Measurements from ENCODE around the gene FAR2.

The FAR2 gene

GRCh38 chr12:29110506-29111442 lies 38.3 kb upstream of the FAR2 start:
- H3K27ac ChIP-seq (ENCODE audit: low read depth, low read length), result no peak overlapping the region
- peaks cover 8 to 9% of the 10 kb centered on the region in 2 experiments for H3K4me1 ChIP-seq (ENCODE audit: control insufficient read depth in 1 of 2, insufficient read depth in 2 of 2, low read length in 2 of 2)
- H2BK12ac ChIP-seq (ENCODE audit: low read length), result no peak overlapping the region
- H3K79me2 ChIP-seq (ENCODE audit: control insufficient read depth, insufficient read depth, low read length, poor library complexity), result no peaks in the 10 kb centered on the region
- H3K4me3 ChIP-seq (ENCODE audit: low read depth, low read length), result no peak overlapping the region
- H3K18ac ChIP-seq (ENCODE audit: low read length), result no peak overlapping the region
- WGBS (ENCODE audit: extremely low coverage, insufficient coverage, insufficient read length), result no CpG with 5 or more reads among the region's 5 CpGs
- no peak overlapping the region for H2BK5ac ChIP-seq (ENCODE audit: low read depth, low read length, poor library complexity)
- H3K36me3 ChIP-seq (ENCODE audit: control insufficient read depth in 1 of 2, insufficient read depth in 2 of 2, low read length in 2 of 2), result no peaks in the 10 kb centered on the region
- peaks cover 5% of the 10 kb centered on the region for H3K9me3 ChIP-seq (ENCODE audit: insufficient read depth, low read depth, low read length)
- DNase-seq, result no peak
- H4K91ac ChIP-seq (ENCODE audit: low read depth, low read length), result no peak overlapping the region
- no peak overlapping the region for H3K14ac ChIP-seq (ENCODE audit: low read length)
- no peaks in the 10 kb centered on the region for H3K27me3 ChIP-seq (ENCODE audit: insufficient read depth, low read length)
- peaks cover 4% of the 10 kb centered on the region for H3K79me1 ChIP-seq (ENCODE audit: low read length)
- H4K12ac ChIP-seq (ENCODE audit: low read depth, low read length), result no peak overlapping the region
- H3K9ac ChIP-seq (ENCODE audit: low read length), result no peak overlapping the region
- H2AFZ ChIP-seq (ENCODE audit: insufficient read depth, low read length, poor library complexity), result no peak overlapping the region
- no peak overlapping the region for H2AK5ac ChIP-seq (ENCODE audit: low read length)
- H2BK120ac ChIP-seq (ENCODE audit: insufficient read depth, low read length, poor library complexity), result no peak overlapping the region
- no peak overlapping the region for H3K23ac ChIP-seq (ENCODE audit: low read length)
- no peak overlapping the region for H3K4ac ChIP-seq (ENCODE audit: low read depth, low read length)
- H3K4me2 ChIP-seq (ENCODE audit: low read length), result no peak overlapping the region
- no peak overlapping the region for H4K8ac ChIP-seq (ENCODE audit: low read depth, low read length)

- Histone ChIP-seq H3K4me2 (ENCODE audit: low read length) (no peak overlapping the region), H3K79me1 (ENCODE audit: low read length) (peaks cover 4% of the 10 kb centered on the region), H3K23ac (ENCODE audit: low read length) (no peak overlapping the region), H2BK12ac (ENCODE audit: low read length) (peak overlapping the region; percentile 28), H4K12ac (ENCODE audit: low read depth, low read length) (no peak overlapping the region), H3K4ac (ENCODE audit: low read depth, low read length) (no peak overlapping the region), H3K36me3 (ENCODE audit: control insufficient read depth in 1 of 2, insufficient read depth in 2 of 2, low read length in 2 of 2) (no peaks in the 10 kb centered on the region), H3K14ac (ENCODE audit: low read length) (no peak overlapping the region), H2AFZ (ENCODE audit: insufficient read depth, low read length, poor library complexity) (no peak overlapping the region), H2BK5ac (ENCODE audit: low read depth, low read length, poor library complexity) (peak overlapping the region; percentile 43), H2AK5ac (ENCODE audit: low read length) (no peak overlapping the region), H3K4me3 (ENCODE audit: low read depth, low read length) (no peak overlapping the region), H3K18ac (ENCODE audit: low read length) (no peak overlapping the region), H3K27me3 (ENCODE audit: insufficient read depth, low read length) (no peaks in the 10 kb centered on the region), H3K9me3 (ENCODE audit: insufficient read depth, low read depth, low read length) (peaks cover 5% of the 10 kb centered on the region), H3K27ac (ENCODE audit: low read depth, low read length) (peak overlapping the region; percentile 62), H4K8ac (ENCODE audit: low read depth, low read length) (no peak overlapping the region), H4K91ac (ENCODE audit: low read depth, low read length) (no peak overlapping the region), H3K9ac (ENCODE audit: low read length) (no peak overlapping the region), H3K79me2 (ENCODE audit: control insufficient read depth, insufficient read depth, low read length, poor library complexity) (no peaks in the 10 kb centered on the region), H3K4me1 (ENCODE audit: control insufficient read depth in 1 of 2, insufficient read depth in 2 of 2, low read length in 2 of 2) (peaks cover 8 to 9% of the 10 kb centered on the region in 2 experiments), H2BK120ac (ENCODE audit: insufficient read depth, low read length, poor library complexity) (no peak overlapping the region)
- peak; percentile 31 to 74 for DNase-seq
- no CpG with 5 or more reads among the region's 2 CpGs for WGBS (ENCODE audit: extremely low coverage, insufficient coverage, insufficient read length)
Measured at GRCh38 chr12:29113101-29113500, 36.0 kb upstream of the FAR2 start.

- Histone ChIP-seq H3K23ac (ENCODE audit: low read length) (no peak overlapping the region), H3K4me3 (ENCODE audit: low read depth, low read length) (no peak overlapping the region), H3K27ac (ENCODE audit: low read depth, low read length) (no peak overlapping the region), H2BK120ac (ENCODE audit: insufficient read depth, low read length, poor library complexity) (no peak overlapping the region), H2AK5ac (ENCODE audit: low read length) (no peak overlapping the region), H2AFZ (ENCODE audit: insufficient read depth, low read length, poor library complexity) (no peak overlapping the region), H3K4ac (ENCODE audit: low read depth, low read length) (no peak overlapping the region), H3K27me3 (ENCODE audit: insufficient read depth, low read length) (no peaks in the 10 kb centered on the region), H3K79me1 (ENCODE audit: low read length) (peaks cover 4% of the 10 kb centered on the region), H3K18ac (ENCODE audit: low read length) (no peak overlapping the region), H2BK5ac (ENCODE audit: low read depth, low read length, poor library complexity) (no peak overlapping the region), H3K14ac (ENCODE audit: low read length) (no peak overlapping the region), H4K91ac (ENCODE audit: low read depth, low read length) (no peak overlapping the region), H3K36me3 (ENCODE audit: control insufficient read depth in 1 of 2, insufficient read depth in 2 of 2, low read length in 2 of 2) (no peaks in the 10 kb centered on the region), H4K8ac (ENCODE audit: low read depth, low read length) (no peak overlapping the region), H3K4me2 (ENCODE audit: low read length) (no peak overlapping the region), H2BK12ac (ENCODE audit: low read length) (no peak overlapping the region), H3K9me3 (ENCODE audit: insufficient read depth, low read depth, low read length) (peaks cover 5% of the 10 kb centered on the region), H3K79me2 (ENCODE audit: control insufficient read depth, insufficient read depth, low read length, poor library complexity) (no peaks in the 10 kb centered on the region), H4K12ac (ENCODE audit: low read depth, low read length) (no peak overlapping the region), H3K4me1 (ENCODE audit: control insufficient read depth in 1 of 2, insufficient read depth in 2 of 2, low read length in 2 of 2) (peaks cover 8 to 9% of the 10 kb centered on the region in 2 experiments), H3K9ac (ENCODE audit: low read length) (no peak overlapping the region)
- no peak for DNase-seq
- WGBS (ENCODE audit: extremely low coverage, insufficient coverage, insufficient read length), result no CpG with 5 or more reads among the region's 3 CpGs
Measured at GRCh38 chr12:29116414-29116813, 32.7 kb upstream of the FAR2 start.

- H3K9ac ChIP-seq (ENCODE audit: low read length), result no peak overlapping the region
- no peak overlapping the region for H2BK120ac ChIP-seq (ENCODE audit: insufficient read depth, low read length, poor library complexity)
- no peak overlapping the region for H2AFZ ChIP-seq (ENCODE audit: insufficient read depth, low read length, poor library complexity)
- H3K4me2 ChIP-seq (ENCODE audit: low read length), result no peak overlapping the region
- H4K12ac ChIP-seq (ENCODE audit: low read depth, low read length), result no peak overlapping the region
- no peak overlapping the region for H2BK12ac ChIP-seq (ENCODE audit: low read length)
- H3K27ac ChIP-seq (ENCODE audit: low read depth, low read length), result no peak overlapping the region
- H3K79me1 ChIP-seq (ENCODE audit: low read length), result no peaks in the 10 kb centered on the region
- H3K14ac ChIP-seq (ENCODE audit: low read length), result no peak overlapping the region
- no peak overlapping the region for H3K23ac ChIP-seq (ENCODE audit: low read length)
- H3K4ac ChIP-seq (ENCODE audit: low read depth, low read length), result no peak overlapping the region
- H3K9me3 ChIP-seq (ENCODE audit: insufficient read depth, low read depth, low read length), result no peaks in the 10 kb centered on the region
- no peak overlapping the region for H2AK5ac ChIP-seq (ENCODE audit: low read length)
- no peak for DNase-seq
- H3K27me3 ChIP-seq (ENCODE audit: insufficient read depth, low read length), result no peaks in the 10 kb centered on the region
- H2BK5ac ChIP-seq (ENCODE audit: low read depth, low read length, poor library complexity), result no peak overlapping the region
- H3K18ac ChIP-seq (ENCODE audit: low read length), result no peak overlapping the region
- no peak overlapping the region for H4K8ac ChIP-seq (ENCODE audit: low read depth, low read length)
- H3K4me1 ChIP-seq (ENCODE audit: control insufficient read depth in 1 of 2, insufficient read depth in 2 of 2, low read length in 2 of 2), result no peaks in the 10 kb centered on the region
- no CpG with 5 or more reads among the region's 1 CpG for WGBS (ENCODE audit: extremely low coverage, insufficient coverage, insufficient read length)
- no peak overlapping the region for H3K4me3 ChIP-seq (ENCODE audit: low read depth, low read length)
- H3K79me2 ChIP-seq (ENCODE audit: control insufficient read depth, insufficient read depth, low read length, poor library complexity), result no peaks in the 10 kb centered on the region
- H3K36me3 ChIP-seq (ENCODE audit: control insufficient read depth in 1 of 2, insufficient read depth in 2 of 2, low read length in 2 of 2), result no peaks in the 10 kb centered on the region
- H4K91ac ChIP-seq (ENCODE audit: low read depth, low read length), result no peak overlapping the region
Measured at GRCh38 chr12:29131539-29131938, 17.5 kb upstream of the FAR2 start.
